Lung (tissue), 12 donors: ENCODE measurements around the gene MYT1. TPM values are rescaled to one million over a fixed set of nuclear protein-coding genes. Genes with fewer than 3 reads are reported as not detected.

ENCODE experiments used
- ATAC-seq: fragments of 200-7000 bp; cut with Tn5 transposase; one replicate; pipeline ENCODE4 v1.9.1; 2020; ENCODE audit warnings: moderate number of reproducible peaks; ENCODE audit not compliant: insufficient read depth, low FRiP score
- DNase-seq, 3 donors: peaks; one replicate each; pipeline ENCODE4 v3.0.0-alpha.2; 2013 to 2017
- H3K27ac ChIP-seq, 2 donors: one replicate each; pipeline ENCODE4 v1.5.1; 2013; ENCODE audit warnings: mild to moderate bottlenecking in 2 of 2, moderate library complexity in 2 of 2, control low read depth in 1 of 2, inconsistent platforms in 1 of 2, low read depth in 1 of 2, low read length in 1 of 2
- H3K27me3 ChIP-seq, 3 donors: one replicate each; pipeline ENCODE4 v1.5.1; 2013; ENCODE audit warnings: low read length in 2 of 3; ENCODE audit not compliant: control insufficient read depth in 3 of 3, insufficient read depth in 3 of 3
- H3K36me3 ChIP-seq, 4 donors: one replicate each; pipeline ENCODE4 v1.5.1; 2013; ENCODE audit warnings: low read length in 4 of 4, mild to moderate bottlenecking in 1 of 4, moderate library complexity in 1 of 4; ENCODE audit not compliant: control insufficient read depth in 4 of 4, insufficient read depth in 4 of 4
- H3K4me1 ChIP-seq, 5 donors: one replicate each; pipeline ENCODE4 v1.5.1; 2013; ENCODE audit warnings: low read length in 5 of 5, mild to moderate bottlenecking in 2 of 5, moderate library complexity in 1 of 5; ENCODE audit not compliant: control insufficient read depth in 5 of 5, insufficient read depth in 5 of 5
- H3K4me3 ChIP-seq: one replicate; pipeline ENCODE4 v1.5.1; 2013; ENCODE audit warnings: mild to moderate bottlenecking, control low read depth, moderate library complexity
- H3K9ac ChIP-seq, 2 donors: one replicate each; pipeline ENCODE4 v1.5.1; 2013; ENCODE audit warnings: low read length in 2 of 2, control low read depth in 1 of 2; ENCODE audit not compliant: insufficient read depth in 1 of 2
- H3K9me3 ChIP-seq, 4 donors: one replicate each; pipeline ENCODE4 v1.5.1; 2013; ENCODE audit warnings: low read length in 3 of 4, mild to moderate bottlenecking in 1 of 4, moderate library complexity in 1 of 4; ENCODE audit not compliant: control insufficient read depth in 4 of 4, insufficient read depth in 3 of 4
- WGBS, 2 donors: extraction: QIAGEN DNeasy Blood & Tissue Kit; methylation state at CpG; one replicate each; pipeline ENCODE4 v1.1.7; 2013; 5-methylcytosine and 5-hydroxymethylcytosine counted together
- polyA plus RNA-seq, 2 donors: library from polyadenylated mRNA; stranded (reverse); fragments of 200-250 nt; gene quantifications; one replicate each; pipeline ENCODE4 v1.2.1, GENCODE V29; 2013
- total RNA-seq, 2 donors: library from RNA; depleted of rRNA in 1 of 2; stranded (reverse); fragments of >200 nt in 1 of 2; gene quantifications; one replicate each; pipeline ENCODE4 v1.2.1, GENCODE V29; 2014 to 2021
- TF ChIP-seq, protein P1 (sequence below): IDR thresholded peaks from 2 replicates; pipeline ENCODE4 v1.5.1; 2012; ENCODE audit warnings: mild to moderate bottlenecking; ENCODE audit errors: control extremely low read depth, extremely low read depth
- donor health status: control.
- donor health status: control.
- donor health status: Bipolar disorder and iron deficiency.
- donor health status: healthy.
- donor health status: DM: yes; HTN: yes; CAD: no.

MYT1 gene
- total and polyA plus RNA-seq, 4 donors: 0.03 to 0.40 (median 0.10) TPM; not detected in 1

DNA sequence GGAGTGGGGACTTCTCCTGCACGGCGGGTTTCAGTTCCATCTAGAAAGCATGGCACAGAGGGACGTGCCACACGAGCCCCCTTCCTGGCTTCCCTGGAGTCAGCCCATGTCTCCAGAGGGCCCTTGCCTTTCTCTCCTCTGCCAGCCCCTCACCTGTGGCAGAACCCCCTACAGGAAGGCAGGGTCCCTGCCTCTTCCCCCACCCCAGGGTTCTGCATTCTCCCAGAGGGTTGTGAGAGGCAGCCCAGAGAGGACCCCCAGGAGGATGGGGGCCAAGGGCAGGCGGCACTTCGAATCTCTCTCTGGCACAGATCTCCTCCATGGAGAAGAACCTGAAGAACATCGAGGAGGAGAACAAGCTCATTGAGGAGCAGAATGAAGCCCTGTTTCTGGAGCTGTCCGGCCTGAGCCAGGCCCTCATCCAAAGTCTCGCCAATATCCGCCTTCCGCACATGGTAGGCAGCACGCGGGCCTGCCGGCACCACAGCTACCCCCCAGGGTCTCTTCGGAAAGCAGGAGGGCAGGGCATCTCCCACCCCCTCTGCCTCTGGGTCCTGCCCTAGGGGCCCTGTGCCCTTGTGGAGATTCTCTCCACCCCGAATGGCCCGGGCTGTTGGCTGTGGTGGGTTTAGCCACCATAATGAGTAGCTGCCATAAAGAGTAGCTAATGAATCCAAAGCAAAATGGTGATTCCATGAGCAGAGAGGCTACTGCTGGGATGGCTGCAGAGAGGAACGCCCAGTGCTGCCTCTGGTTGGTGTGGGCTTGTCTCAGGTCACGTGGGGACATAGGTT is 75.4 kb downstream of the MYT1 start:
- H3K27me3 ChIP-seq: peaks cover 0 to 2% (median 0%) of the 10 kb centered on the region in 3 donors
- ATAC-seq: no peak
- H3K4me3 ChIP-seq: no peak overlapping the region
- TF ChIP-seq, protein P1, sequence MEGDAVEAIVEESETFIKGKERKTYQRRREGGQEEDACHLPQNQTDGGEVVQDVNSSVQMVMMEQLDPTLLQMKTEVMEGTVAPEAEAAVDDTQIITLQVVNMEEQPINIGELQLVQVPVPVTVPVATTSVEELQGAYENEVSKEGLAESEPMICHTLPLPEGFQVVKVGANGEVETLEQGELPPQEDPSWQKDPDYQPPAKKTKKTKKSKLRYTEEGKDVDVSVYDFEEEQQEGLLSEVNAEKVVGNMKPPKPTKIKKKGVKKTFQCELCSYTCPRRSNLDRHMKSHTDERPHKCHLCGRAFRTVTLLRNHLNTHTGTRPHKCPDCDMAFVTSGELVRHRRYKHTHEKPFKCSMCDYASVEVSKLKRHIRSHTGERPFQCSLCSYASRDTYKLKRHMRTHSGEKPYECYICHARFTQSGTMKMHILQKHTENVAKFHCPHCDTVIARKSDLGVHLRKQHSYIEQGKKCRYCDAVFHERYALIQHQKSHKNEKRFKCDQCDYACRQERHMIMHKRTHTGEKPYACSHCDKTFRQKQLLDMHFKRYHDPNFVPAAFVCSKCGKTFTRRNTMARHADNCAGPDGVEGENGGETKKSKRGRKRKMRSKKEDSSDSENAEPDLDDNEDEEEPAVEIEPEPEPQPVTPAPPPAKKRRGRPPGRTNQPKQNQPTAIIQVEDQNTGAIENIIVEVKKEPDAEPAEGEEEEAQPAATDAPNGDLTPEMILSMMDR: no peak
- no peaks in the 10 kb centered on the region for H3K4me1 ChIP-seq
- no peaks in the 10 kb centered on the region for H3K9me3 ChIP-seq
- no peak overlapping the region for H3K27ac ChIP-seq
- no peak for DNase-seq
- no peak overlapping the region for H3K9ac ChIP-seq
- WGBS, 2 donors: 86 to 91% methylated on average over 19 of the region's 19 CpGs
- no peaks in the 10 kb centered on the region for H3K36me3 ChIP-seq

DNA sequence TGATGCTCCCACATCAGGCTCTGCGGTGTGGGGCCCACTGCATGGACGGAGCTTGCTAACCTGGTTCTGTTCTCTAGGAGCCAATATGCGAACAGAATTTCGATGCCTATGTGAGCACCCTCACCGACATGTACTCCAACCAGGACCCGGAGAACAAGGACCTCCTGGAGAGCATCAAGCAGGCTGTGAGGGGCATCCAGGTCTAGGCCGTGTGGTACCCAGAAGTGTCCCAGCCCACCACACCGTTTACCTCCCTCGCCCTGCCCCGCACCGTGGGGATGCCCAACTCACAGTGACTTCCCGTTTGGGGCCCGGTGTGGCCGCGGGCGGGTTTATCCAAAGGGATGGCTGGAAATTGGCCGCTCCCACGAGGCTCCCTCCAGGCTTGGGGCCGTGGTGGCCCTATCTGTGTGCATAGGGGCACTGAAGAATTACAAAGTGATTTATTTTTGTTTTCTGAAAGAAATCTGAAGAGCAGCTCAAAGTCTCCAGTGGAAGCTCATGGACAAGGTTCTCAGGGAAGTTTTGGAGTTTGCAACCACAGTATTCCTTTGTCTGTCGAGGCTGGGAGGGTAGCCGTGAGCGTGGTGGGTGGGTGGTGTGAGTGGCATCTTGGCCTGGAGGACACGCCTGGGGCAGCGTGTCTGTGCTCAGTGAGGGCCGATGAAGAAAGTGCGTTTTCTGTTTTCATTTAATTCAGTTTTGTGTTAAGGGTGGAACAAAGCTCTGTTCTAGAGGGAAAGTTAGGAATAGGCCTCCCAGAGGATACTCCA is 76.2 kb downstream of the MYT1 start:
- no peak overlapping the region for H3K27ac ChIP-seq
- H3K36me3 ChIP-seq: no peaks in the 10 kb centered on the region
- no peak for ATAC-seq
- H3K9me3 ChIP-seq: no peaks in the 10 kb centered on the region
- no peak overlapping the region for H3K9ac ChIP-seq
- TF ChIP-seq, protein P1: no peak
- no peaks in the 10 kb centered on the region for H3K4me1 ChIP-seq
- H3K4me3 ChIP-seq: no peak overlapping the region
- WGBS, 2 donors: 93% methylated on average over 26 of the region's 26 CpGs
- DNase-seq: no peak
- peaks cover 0 to 2% (median 0%) of the 10 kb centered on the region in 3 donors for H3K27me3 ChIP-seq

DNA sequence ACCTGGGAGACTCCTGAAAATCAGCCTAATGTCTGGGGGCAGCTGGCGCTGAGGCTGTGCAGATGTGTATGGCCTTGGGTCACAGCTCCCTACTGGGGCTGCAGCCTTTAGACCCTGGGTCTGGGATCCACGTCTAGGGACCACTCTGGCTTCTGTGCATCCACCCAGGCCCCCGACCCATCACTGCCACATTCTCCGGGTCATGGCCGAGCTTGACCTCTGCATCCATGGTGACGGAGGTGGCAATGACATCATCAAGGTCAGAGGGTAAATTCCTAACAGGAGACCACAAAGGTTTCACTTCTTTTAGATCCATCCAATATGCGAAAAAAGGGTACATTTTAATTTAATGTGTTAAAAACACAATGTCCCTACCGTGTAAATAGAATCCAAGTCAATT is 76.8 kb downstream of the MYT1 start:
- Histone ChIP-seq H3K4me1 (no peaks in the 10 kb centered on the region), H3K9me3 (no peaks in the 10 kb centered on the region), H3K9ac (no peak overlapping the region), H3K27me3 (peaks cover 0 to 2% (median 0%) of the 10 kb centered on the region in 3 donors), H3K27ac (no peak overlapping the region), H3K36me3 (no peaks in the 10 kb centered on the region), H3K4me3 (no peak overlapping the region)
- DNase-seq (no peak), ATAC-seq (no peak)
- TF ChIP-seq, protein P1: no peak
- 77 to 90% methylated on average over 8 of the region's 8 CpGs for WGBS, 2 donors
